ENCODE data around the gene NAA38. TPM values are rescaled to one million over a fixed set of nuclear protein-coding genes. Genes with fewer than 3 reads are reported as not detected.

NAA38 gene
- total RNA-seq, 4 donors from 2014 or later = 68.0 to 184 (median 96.7) TPM

GRCh38 chr17:7823581-7824001 lies 33.8 kb downstream of the NAA38 start:
- TF ChIP-seq CTCF (IDR thresholded peaks at IDR 0.05; ENCODE audit: low read depth) = no peak

DNA sequence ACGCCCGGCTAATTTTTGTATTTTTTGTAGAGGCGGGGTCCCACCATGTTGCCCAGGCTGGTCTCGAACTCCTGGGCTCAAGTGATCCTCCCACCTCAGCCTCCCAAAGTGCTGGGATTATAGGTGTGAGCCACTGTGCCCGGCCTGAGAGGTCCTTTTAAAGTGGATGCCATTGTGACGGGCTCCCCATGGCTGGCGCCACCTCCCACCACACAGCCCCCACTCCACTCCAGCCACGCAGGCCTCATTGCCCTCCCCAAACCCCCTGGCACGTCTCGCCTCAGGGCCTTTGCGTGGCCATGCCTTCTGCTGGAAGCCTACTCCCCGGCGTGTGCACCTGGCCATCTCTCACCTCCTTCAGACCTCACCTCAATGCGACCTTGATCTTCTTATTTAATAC lies 35.2 kb downstream of the NAA38 start:
- no peak for TF ChIP-seq CTCF (IDR thresholded peaks at IDR 0.05; ENCODE audit: low read depth)

DNA sequence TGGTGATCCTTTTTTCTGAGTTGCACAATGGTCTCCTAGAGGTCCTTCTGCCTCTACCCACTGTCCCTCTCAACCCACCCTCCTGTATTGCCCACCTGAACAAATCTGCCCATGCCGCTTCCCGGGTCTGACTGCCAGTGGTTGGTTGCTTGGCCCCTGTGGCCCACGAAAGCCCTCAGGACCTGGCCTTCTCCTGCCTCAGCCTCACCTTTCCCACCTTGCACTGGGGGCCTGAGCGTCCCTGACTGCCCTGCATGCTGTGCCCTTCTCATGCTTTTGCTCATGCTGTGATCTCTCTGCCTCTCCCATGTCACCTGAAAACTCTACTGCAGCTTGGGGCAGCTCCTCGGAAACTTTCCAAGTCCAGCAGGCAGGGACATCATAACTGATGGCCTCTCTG lies 37.1 kb downstream of the NAA38 start:
- TF ChIP-seq CTCF (IDR thresholded peaks at IDR 0.05; ENCODE audit: low read depth) = no peak

DNA sequence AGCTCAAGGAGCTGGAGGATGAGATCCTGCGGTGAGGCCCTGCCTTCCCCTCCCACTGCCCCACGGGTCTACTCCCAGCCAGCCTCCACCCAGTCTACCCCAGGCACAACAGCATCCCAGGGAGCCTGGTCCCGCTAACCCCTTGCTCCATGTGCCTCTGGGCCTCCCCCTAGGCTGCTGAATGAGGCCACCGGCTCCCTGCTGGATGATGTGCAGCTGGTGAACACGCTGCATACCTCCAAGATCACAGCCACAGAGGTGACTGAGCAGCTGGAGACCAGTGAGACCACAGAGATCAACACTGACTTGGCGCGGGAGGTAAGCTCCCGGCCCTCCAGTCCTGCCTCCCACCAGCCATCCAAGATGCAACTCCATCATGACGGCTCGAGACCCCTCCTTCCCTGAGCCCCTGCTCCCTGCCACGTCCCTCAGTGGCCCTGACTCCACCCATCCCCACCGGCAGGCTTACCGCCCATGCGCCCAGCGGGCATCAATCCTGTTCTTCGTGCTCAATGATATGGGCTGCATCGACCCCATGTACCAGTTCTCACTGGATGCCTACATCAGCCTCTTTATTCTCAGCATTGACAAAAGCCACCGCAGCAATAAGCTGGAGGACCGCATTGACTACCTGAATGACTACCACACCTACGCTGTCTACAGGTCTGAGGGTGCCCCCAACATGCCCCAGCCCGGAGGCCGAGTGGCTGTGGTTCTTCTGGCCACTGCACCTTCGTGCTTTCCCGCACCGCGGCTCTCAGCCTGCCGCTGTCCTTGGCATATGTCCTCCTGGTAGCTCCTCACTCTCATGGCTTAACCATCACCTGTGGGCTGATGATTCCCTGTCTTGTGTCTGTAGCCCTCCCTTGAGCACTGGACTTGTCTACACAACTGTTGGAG lies 38.4 kb downstream of the NAA38 start:
- TF ChIP-seq CTCF (IDR thresholded peaks at IDR 0.05; ENCODE audit: low read depth) = no peak

DNA sequence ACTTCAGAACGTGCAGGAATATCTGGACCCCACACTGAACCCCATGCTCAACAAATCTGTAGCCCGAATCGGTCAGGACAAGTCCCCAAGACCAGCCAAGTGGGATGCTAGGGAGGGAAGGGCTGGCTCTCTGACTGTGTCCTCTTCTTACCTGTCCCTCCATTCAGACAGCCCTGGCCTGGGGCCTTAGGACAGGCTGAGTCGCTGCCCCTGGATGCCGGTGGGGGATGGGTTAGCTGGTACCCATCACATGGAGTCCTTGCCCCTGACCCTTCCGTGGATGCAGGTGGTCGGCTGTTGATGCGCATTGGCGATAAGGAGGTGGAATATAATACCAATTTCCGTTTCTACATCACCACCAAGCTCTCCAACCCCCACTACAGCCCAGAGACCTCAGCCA lies 39.3 kb downstream of the NAA38 start:
- no peak for TF ChIP-seq CTCF (IDR thresholded peaks at IDR 0.05; ENCODE audit: low read depth)

DNA sequence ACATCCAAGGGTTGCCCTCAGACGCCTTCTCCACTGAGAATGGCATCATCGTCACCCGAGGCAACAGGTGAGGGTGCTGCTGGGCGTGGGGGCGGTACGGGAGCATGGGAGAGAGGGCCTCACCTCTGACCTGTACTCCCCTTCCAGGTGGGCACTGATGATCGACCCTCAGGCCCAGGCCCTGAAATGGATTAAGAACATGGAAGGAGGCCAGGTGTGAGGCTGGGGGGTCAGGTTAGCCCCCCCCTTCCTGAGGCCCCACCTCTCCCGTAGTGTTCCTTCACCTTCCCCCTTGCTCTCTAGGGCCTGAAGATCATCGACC lies 39.8 kb downstream of the NAA38 start:
- TF ChIP-seq CTCF (IDR thresholded peaks at IDR 0.05; ENCODE audit: low read depth) = no peak

DNA sequence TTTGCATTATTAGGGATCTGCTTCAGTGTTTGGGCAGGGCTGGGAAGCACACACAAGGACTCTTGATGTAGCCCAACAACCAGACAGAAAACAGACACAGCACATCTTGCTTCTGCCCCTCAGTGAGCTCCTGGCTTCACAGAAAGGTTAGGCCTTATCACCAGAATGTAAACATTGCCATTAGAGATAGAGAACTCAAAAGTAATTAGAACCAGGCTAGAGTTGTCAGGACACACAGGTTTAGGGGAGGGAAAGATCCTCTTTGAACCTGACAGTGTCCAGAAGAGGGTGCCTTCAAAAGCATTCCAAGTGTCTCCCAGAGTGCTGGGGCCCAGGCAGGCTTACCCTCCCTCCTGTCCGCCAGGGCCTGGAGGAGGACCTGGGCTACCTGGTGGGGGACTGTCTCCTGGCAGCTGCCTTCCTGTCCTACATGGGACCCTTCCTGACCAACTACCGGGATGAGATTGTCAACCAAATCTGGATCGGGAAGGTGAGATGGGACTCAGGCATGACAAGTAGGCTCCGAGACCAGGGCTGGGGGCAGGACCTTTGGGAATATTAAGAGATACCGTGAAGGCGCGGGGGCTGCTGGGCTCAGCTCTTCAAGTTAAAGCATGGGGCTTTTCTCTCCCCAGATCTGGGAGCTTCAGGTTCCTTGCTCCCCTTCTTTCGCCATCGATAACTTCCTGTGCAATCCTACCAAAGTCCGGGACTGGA lies 40.3 kb downstream of the NAA38 start:
- TF ChIP-seq CTCF (IDR thresholded peaks at IDR 0.05; ENCODE audit: low read depth) = no peak
